ENCODE results near the gene PPP6R2. TPM values are rescaled to one million over a fixed set of nuclear protein-coding genes. Genes with fewer than 3 reads are reported as not detected.

Gene PPP6R2
- polyA plus RNA-seq, 1 experiment, result 46.4 TPM

- Histone ChIP-seq H3K27me3 (ENCODE audit: control insufficient read depth, insufficient read depth, low read length) (no peaks in the 10 kb centered on the region), H3K4me3 (ENCODE audit: low read depth, low read length) (no peak overlapping the region), H3K36me3 (ENCODE audit: control insufficient read depth, insufficient read depth, low read length) (peaks cover 51% of the 10 kb centered on the region)
- no peak for TF ChIP-seq CTCF (IDR thresholded peaks at IDR 0.05; ENCODE audit: insufficient read depth, low read depth, low read length)
- ChIA-PET POLR2A (no interaction called here), CTCF (interaction anchor here (0.7 to 1.4 kb wide), 3 partner anchors 11 to 171 kb away, joined by 3 to 6 read pairs (median 4); partner anchors contain the start of gene TUBGCP6)
- DNase-seq (ENCODE audit: low read depth), result no peak
Observed at GRCh38 chr22:50415426-50415825, 72.3 kb downstream of the PPP6R2 start.

- no peaks in the 10 kb centered on the region for H3K27me3 ChIP-seq (ENCODE audit: control insufficient read depth, insufficient read depth, low read length)
- no peak for DNase-seq (ENCODE audit: low read depth)
- POLR2A ChIA-PET, result no interaction called here
Observed at GRCh38 chr22:50416996-50417395, 73.9 kb downstream of the PPP6R2 start.

GRCh38 chr22:50417411-50418210 is 74.5 kb downstream of the PPP6R2 start:
- Histone ChIP-seq H3K27me3 (ENCODE audit: control insufficient read depth, insufficient read depth, low read length) (no peaks in the 10 kb centered on the region), H3K36me3 (ENCODE audit: control insufficient read depth, insufficient read depth, low read length) (peaks cover 57% of the 10 kb centered on the region), H3K4me3 (ENCODE audit: low read depth, low read length) (no peak overlapping the region)
- DNase-seq (ENCODE audit: low read depth), result no peak
- no peak for TF ChIP-seq CTCF (IDR thresholded peaks at IDR 0.05; ENCODE audit: insufficient read depth, low read depth, low read length)
- POLR2A ChIA-PET, result no interaction called here
- CTCF ChIA-PET, result no interaction called here

More at GRCh38 chr22:50416996-50417395, 73.9 kb downstream of the PPP6R2 start:
- CTCF ChIA-PET, result no interaction called here
- no peak for TF ChIP-seq CTCF (IDR thresholded peaks at IDR 0.05; ENCODE audit: insufficient read depth, low read depth, low read length)
- Histone ChIP-seq H3K4me3 (ENCODE audit: low read depth, low read length) (no peak overlapping the region), H3K36me3 (ENCODE audit: control insufficient read depth, insufficient read depth, low read length) (peaks cover 54% of the 10 kb centered on the region)

- no peak overlapping the region for H3K4me3 ChIP-seq (ENCODE audit: low read depth, low read length)
- peaks cover 67% of the 10 kb centered on the region for H3K36me3 ChIP-seq (ENCODE audit: control insufficient read depth, insufficient read depth, low read length)
- CTCF ChIA-PET, result no interaction called here
- no peaks in the 10 kb centered on the region for H3K27me3 ChIP-seq (ENCODE audit: control insufficient read depth, insufficient read depth, low read length)
- POLR2A ChIA-PET, result no interaction called here
- no peak for TF ChIP-seq CTCF (IDR thresholded peaks at IDR 0.05; ENCODE audit: insufficient read depth, low read depth, low read length)
- DNase-seq (ENCODE audit: low read depth), result no peak
Observed at GRCh38 chr22:50418624-50419023, 75.5 kb downstream of the PPP6R2 start.

GRCh38 chr22:50419116-50419515 is 76.0 kb downstream of the PPP6R2 start:
- peaks cover 67% of the 10 kb centered on the region for H3K36me3 ChIP-seq (ENCODE audit: control insufficient read depth, insufficient read depth, low read length)

More at GRCh38 chr22:50419116-50419515, 76.0 kb downstream of the PPP6R2 start:
- ChIA-PET CTCF (no interaction called here), POLR2A (no interaction called here)
- no peak for DNase-seq (ENCODE audit: low read depth)
- no peak overlapping the region for H3K4me3 ChIP-seq (ENCODE audit: low read depth, low read length)
- H3K27me3 ChIP-seq (ENCODE audit: control insufficient read depth, insufficient read depth, low read length), result no peaks in the 10 kb centered on the region
- no peak for TF ChIP-seq CTCF (IDR thresholded peaks at IDR 0.05; ENCODE audit: insufficient read depth, low read depth, low read length)

Measured in BJ (cell line).